Osteoblast (primary cell): ENCODE results near the gene PAPOLG. TPM values are rescaled to one million over a fixed set of nuclear protein-coding genes. Genes with fewer than 3 reads are reported as not detected.

Experiments used
- DNase-seq: peaks from one replicate; pipeline ENCODE4 v3.0.0; 2011; ENCODE audit warnings: low spot score, mixed read lengths; ENCODE audit not compliant: insufficient read length; ENCODE audit errors: missing footprints
- H2AFZ ChIP-seq: 2 replicates; pipeline ENCODE4 v1.6.0; 2011; ENCODE audit warnings: mild to moderate bottlenecking, low read length
- H3K27ac ChIP-seq: 2 replicates; pipeline ENCODE4 v1.5.1; 2011; ENCODE audit warnings: mild to moderate bottlenecking, low read depth, low read length, moderate library complexity
- H3K27me3 ChIP-seq: 2 replicates; pipeline ENCODE4 v1.6.0; 2012; ENCODE audit warnings: mild to moderate bottlenecking, control low read depth, inconsistent platforms, low read length, moderate library complexity; ENCODE audit not compliant: insufficient read depth
- H3K36me3 ChIP-seq: 2 replicates; pipeline ENCODE4 v1.5.1; 2011; ENCODE audit warnings: mild to moderate bottlenecking, low read length, control low read depth, moderate library complexity; ENCODE audit not compliant: insufficient read depth
- H3K4me1 ChIP-seq: 2 replicates; pipeline ENCODE4 v1.5.1; 2011; ENCODE audit warnings: mild to moderate bottlenecking, low read length, control low read depth, moderate library complexity; ENCODE audit not compliant: insufficient read depth
- H3K4me2 ChIP-seq: 2 replicates; pipeline ENCODE4 v1.6.0; 2011; ENCODE audit warnings: mild to moderate bottlenecking, low read length; ENCODE audit not compliant: insufficient read depth
- H3K4me3 ChIP-seq: fragments of 200-600 bp; sonication (generic); 3 replicates; pipeline ENCODE4 v1.5.1; 2012; ENCODE audit warnings: mild to moderate bottlenecking, low read length, inconsistent platforms; ENCODE audit not compliant: insufficient read depth
- H3K79me2 ChIP-seq: 2 replicates; pipeline ENCODE4 v1.6.0; 2012; ENCODE audit warnings: mild to moderate bottlenecking, low read length, control low read depth, inconsistent platforms; ENCODE audit not compliant: insufficient read depth
- H3K9me3 ChIP-seq: 2 replicates; pipeline ENCODE4 v1.5.1; 2011; ENCODE audit warnings: low read depth, low read length, control low read depth
- H4K20me1 ChIP-seq: 2 replicates; pipeline ENCODE4 v1.6.0; 2012; ENCODE audit warnings: mild to moderate bottlenecking, low read length, control low read depth; ENCODE audit not compliant: insufficient read depth
- CTCF ChIP-seq: IDR thresholded peaks from 2 replicates; pipeline ENCODE4 v1.5.1; 2011; ENCODE audit warnings: mild to moderate bottlenecking, low read depth, low read length, moderate library complexity; ENCODE audit errors: extremely low read depth
- total RNA-seq: library from RNA; depleted of rRNA; stranded (reverse); fragments of >200 nt; gene quantifications from 2 replicates; pipeline ENCODE4 v1.2.3, GENCODE V29; 2012

PAPOLG gene
- total RNA-seq, 1 donor, result 19.9 TPM

- Histone ChIP-seq H3K27me3 (peaks cover 37% of the 10 kb centered on the region), H3K9me3 (no peaks in the 10 kb centered on the region), H3K27ac (no peak overlapping the region), H3K36me3 (no peaks in the 10 kb centered on the region), H2AFZ (no peak overlapping the region), H4K20me1 (no peaks in the 10 kb centered on the region), H3K4me3 (no peak overlapping the region), H3K79me2 (no peaks in the 10 kb centered on the region), H3K4me2 (no peak overlapping the region), H3K4me1 (no peaks in the 10 kb centered on the region)
- no peak for DNase-seq
- no peak for TF ChIP-seq CTCF
These were observed 75.9 kb downstream of the PAPOLG start for GRCh38 chr2:60831921-60832320.

GRCh38 chr2:60832621-60833020 is 76.6 kb downstream of the PAPOLG start:
- H3K9me3 ChIP-seq, result no peaks in the 10 kb centered on the region
- H4K20me1 ChIP-seq, result no peaks in the 10 kb centered on the region
- H3K4me1 ChIP-seq, result no peaks in the 10 kb centered on the region
- no peak for DNase-seq
- H3K36me3 ChIP-seq, result no peaks in the 10 kb centered on the region
- H3K4me3 ChIP-seq, result no peak overlapping the region
- peaks cover 37% of the 10 kb centered on the region for H3K27me3 ChIP-seq
- TF ChIP-seq CTCF, result no peak
- no peaks in the 10 kb centered on the region for H3K79me2 ChIP-seq
- no peak overlapping the region for H3K4me2 ChIP-seq
- no peak overlapping the region for H3K27ac ChIP-seq
- H2AFZ ChIP-seq, result no peak overlapping the region

- Histone ChIP-seq H3K27ac (no peak overlapping the region), H3K27me3 (peaks cover 37% of the 10 kb centered on the region), H3K4me2 (no peak overlapping the region), H3K4me1 (no peaks in the 10 kb centered on the region), H3K79me2 (no peaks in the 10 kb centered on the region), H3K36me3 (no peaks in the 10 kb centered on the region), H4K20me1 (no peaks in the 10 kb centered on the region), H3K9me3 (no peaks in the 10 kb centered on the region), H2AFZ (no peak overlapping the region), H3K4me3 (no peak overlapping the region)
- no peak for DNase-seq
- no peak for TF ChIP-seq CTCF
These were observed 78.2 kb downstream of the PAPOLG start for GRCh38 chr2:60834270-60834717.

- TF ChIP-seq CTCF, result no peak
- no peaks in the 10 kb centered on the region for H3K9me3 ChIP-seq
- H4K20me1 ChIP-seq, result no peaks in the 10 kb centered on the region
- H2AFZ ChIP-seq, result no peak overlapping the region
- H3K79me2 ChIP-seq, result no peaks in the 10 kb centered on the region
- H3K27me3 ChIP-seq, result peaks cover 29% of the 10 kb centered on the region
- H3K36me3 ChIP-seq, result no peaks in the 10 kb centered on the region
- no peaks in the 10 kb centered on the region for H3K4me1 ChIP-seq
- H3K4me3 ChIP-seq, result no peak overlapping the region
- no peak overlapping the region for H3K4me2 ChIP-seq
- DNase-seq, result peak; percentile 69
- H3K27ac ChIP-seq, result no peak overlapping the region
These were observed 80.4 kb downstream of the PAPOLG start for GRCh38 chr2:60836491-60836890.
